PFSK-1 (cell line): ENCODE measurements around the gene PSMA7.

ENCODE experiments used
- REST ChIP-seq, 2 experiments: IDR thresholded peaks; 2 replicates each; pipeline versions ENCODE4 v1.6.1 to v1.8.0; 2011 to 2012; ENCODE audit warnings: low read depth in 2 of 2, low read length in 2 of 2, control low read depth in 1 of 2, inconsistent platforms in 1 of 2, mild to moderate bottlenecking in 1 of 2, moderate library complexity in 1 of 2; ENCODE audit not compliant: insufficient read depth in 1 of 2
- SIN3A ChIP-seq: IDR thresholded peaks from 2 replicates; pipeline ENCODE4 v1.6.1; 2012; ENCODE audit warnings: mild to moderate bottlenecking, low read length, moderate library complexity, borderline replicate concordance; ENCODE audit not compliant: insufficient read depth
- TAF1 ChIP-seq: IDR thresholded peaks from 2 replicates; pipeline ENCODE4 v1.6.1; 2012; ENCODE audit warnings: low read length, control low read depth, borderline replicate concordance; ENCODE audit not compliant: insufficient read depth

- TF ChIP-seq REST (IDR thresholded peaks at IDR 0.05; ENCODE audit: insufficient read depth in 1 of 2, low read depth in 2 of 2, low read length in 2 of 2) = no peak
- no peak for TF ChIP-seq SIN3A
- no peak for TF ChIP-seq TAF1
Measured at GRCh38 chr20:62186096-62186426, 42.9 kb upstream of the PSMA7 start.
